Breast epithelium (tissue), 3 donors: Measurements from ENCODE around the gene AHSP.
"Not testable (repeated sequence)": the region's sequence is repeated elsewhere in the genome, so short reads cannot be mapped to it uniquely, and the experiment has no call there.

Experiments used
- CTCF ChIP-seq, 3 donors: fragments of 450-650 bp; IDR thresholded peaks; one replicate each; pipeline ENCODE4 v1.5.1; 2016 to 2017; ENCODE audit warnings: antibody characterized with exemption in 3 of 3, mild to moderate bottlenecking in 3 of 3, moderate library complexity in 3 of 3
- POLR2A ChIP-seq: fragments of 450-650 bp; IDR thresholded peaks from one replicate; pipeline ENCODE4 v1.6.1; 2016; ENCODE audit warnings: antibody characterized with exemption, mild to moderate bottlenecking, moderate library complexity

DNA sequence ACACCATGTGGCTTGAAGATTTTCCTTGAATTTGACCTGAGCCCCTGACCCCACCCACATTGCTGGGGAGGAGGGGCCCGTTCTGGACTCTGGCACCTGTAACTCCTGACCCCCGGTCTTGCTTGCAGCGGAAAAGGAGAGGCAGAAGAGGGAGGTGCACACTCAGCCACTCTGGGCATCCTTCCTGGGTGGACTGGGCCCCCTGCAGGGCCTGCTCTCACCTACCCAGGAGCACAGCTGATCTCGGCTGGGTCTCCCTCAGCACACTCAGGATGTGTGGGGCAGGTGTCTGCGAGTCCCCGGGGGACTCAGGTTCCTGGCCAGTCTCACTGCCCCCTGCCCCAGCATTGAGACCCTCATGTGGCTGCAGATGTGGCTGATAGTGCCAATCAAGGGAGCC, 3.9 kb upstream of the AHSP start:
- not testable (repeated sequence) for TF ChIP-seq POLR2A; CTCF (IDR thresholded peaks at IDR 0.05)
